HepG2 (cell line): ENCODE results near the gene PSMD9.

Source experiments
- ARNT ChIP-seq: fragments of 450-650 bp; IDR thresholded peaks from 2 replicates; pipeline ENCODE4 v1.6.1; 2017
- ERF ChIP-seq: IDR thresholded peaks from 2 replicates; pipeline ENCODE4 v1.6.1; 2018; ENCODE audit warnings: missing biosample characterization, missing genetic modification reagents
- JUND ChIP-seq: sonication (generic); formaldehyde crosslinking; IDR thresholded peaks from 2 replicates; pipeline ENCODE4 v1.8.0; 2022; ENCODE audit warnings: mild to moderate bottlenecking, missing genetic modification reagents
- KLF9 ChIP-seq: IDR thresholded peaks from 2 replicates; pipeline ENCODE4 v1.6.1; 2016; ENCODE audit warnings: low read depth
- POLR2A ChIP-seq, 2 experiments: IDR thresholded peaks; 2 replicates each; pipeline ENCODE4 v1.6.1; 2011; ENCODE audit warnings: low read depth in 2 of 2, low read length in 2 of 2, mild to moderate bottlenecking in 1 of 2, moderate library complexity in 1 of 2; ENCODE audit not compliant: insufficient read depth in 1 of 2
- PRPF4 ChIP-seq: fragments of 200-400 bp; formaldehyde crosslinking; IDR thresholded peaks from 2 replicates; pipeline ENCODE4 v1.6.1; 2016; ENCODE audit warnings: low read length, low read depth; ENCODE audit not compliant: poor library complexity, severe bottlenecking
- RFX5 ChIP-seq: IDR thresholded peaks from 2 replicates; pipeline ENCODE4 v1.6.1; 2011; ENCODE audit warnings: low read depth, low read length, improper control_type of control experiment
- SMC3 ChIP-seq: IDR thresholded peaks from 2 replicates; pipeline ENCODE4 v1.6.1; 2011; ENCODE audit warnings: low read length, improper control_type of control experiment
- ZNF577 ChIP-seq: sonication (generic); formaldehyde crosslinking; IDR thresholded peaks from 2 replicates; pipeline ENCODE4 v1.4.0; 2020; ENCODE audit warnings: mild to moderate bottlenecking, low read depth, missing genetic modification reagents, borderline replicate concordance
- ZNF580 ChIP-seq: IDR thresholded peaks from 2 replicates; pipeline ENCODE4 v1.6.1; 2016; ENCODE audit warnings: low read depth, borderline replicate concordance

- TF ChIP-seq PRPF4 (no peak), ZNF577 (CRISPR knock-in tag) (no peak), KLF9 (no peak), SMC3 (no peak), ERF (no peak), ZNF580 (CRISPR knock-in tag) (no peak), ARNT (no peak), POLR2A (IDR thresholded peaks at IDR 0.05; ENCODE audit: insufficient read depth in 1 of 2, low read depth in 2 of 2, low read length in 2 of 2) (no peak), RFX5 (no peak), JUND (no peak)
These were observed 32.5 kb downstream of the PSMD9 start for GRCh38 chr12:121921066-121921465.
